GM12878 (cell line): ENCODE measurements around the gene JPT1. TPM values are rescaled to one million over a fixed set of nuclear protein-coding genes. Genes with fewer than 3 reads are reported as not detected.

Source experiments
- ATAC-seq: fragments of 200-7000 bp; cut with Tn5 transposase; 3 replicates; pipeline ENCODE4 v1.9.1; 2020; ENCODE audit warnings: mild to moderate bottlenecking, moderate library complexity
- BruUV-seq: library from RNA; stranded (reverse); fragments of 400-500 nt; replicated peaks from 2 replicates; lab custom pipeline; 2021; lab: Mats Ljungman, UMichigan
- CTCF ChIA-PET: fragments of 300-600 bp; sonication (Branson Sonifier 250); formaldehyde crosslinking; extraction: SDS; loops from one replicate; lab custom pipeline; 2021; ENCODE audit warnings: inconsistent platforms; lab: Yijun Ruan, JAX
- POLR2A ChIA-PET: fragments of 350-600 bp; formaldehyde crosslinking; extraction: SDS; loops from one replicate; lab custom pipeline; 2021; ENCODE audit warnings: inconsistent platforms; lab: Charles Lee
- RAD21 ChIA-PET: fragments of 300-600 bp; sonication (Branson Sonifier 250); formaldehyde crosslinking; loops from one replicate; lab custom pipeline; 2023; ENCODE audit warnings: antibody characterized with exemption; ENCODE audit not compliant: unreplicated experiment; lab: Charles Lee
- SMC1A ChIA-PET: fragments of 300-600 bp; sonication (Branson Sonifier 250); formaldehyde crosslinking; loops from one replicate; lab custom pipeline; 2023; ENCODE audit not compliant: unreplicated experiment, uncharacterized antibody; lab: Charles Lee
- DNase-seq: peaks from one replicate; pipeline ENCODE4 v3.0.0-alpha.2; 2011; ENCODE audit warnings: low read depth, low spot score
- FAIRE-seq: peaks from 3 replicates; lab custom pipeline; 2011; peaks lifted over from hg19 to GRCh38; lab: Jason Lieb, UNC
- H2AFZ ChIP-seq: 2 replicates; pipeline ENCODE4 v1.6.0; 2011; ENCODE audit warnings: low read depth, low read length, control low read depth; ENCODE audit not compliant: control insufficient read depth
- H3K27ac ChIP-seq: 2 replicates; pipeline ENCODE4 v1.5.1; 2011; ENCODE audit warnings: control low read depth; ENCODE audit not compliant: control insufficient read depth, insufficient read depth
- H3K27me3 ChIP-seq, 2 experiments: replicated peaks in 1 of 2; 2 replicates each; pipeline versions ENCODE4 v1.6.0 to v1.6.1; 2011; ENCODE audit warnings: low read length in 1 of 2; ENCODE audit not compliant: control insufficient read depth in 2 of 2, insufficient read depth in 2 of 2
- H3K36me3 ChIP-seq, 2 experiments: 2 replicates each; pipeline ENCODE4 v1.5.1; 2011; ENCODE audit warnings: low read length in 1 of 2; ENCODE audit not compliant: control insufficient read depth in 2 of 2, insufficient read depth in 2 of 2
- H3K4me1 ChIP-seq: 2 replicates; pipeline ENCODE4 v1.6.1; 2011; ENCODE audit warnings: mild to moderate bottlenecking, low read length, moderate library complexity, mixed read lengths; ENCODE audit not compliant: control insufficient read depth, insufficient read depth
- H3K4me2 ChIP-seq: 2 replicates; pipeline ENCODE4 v1.6.0; 2011; ENCODE audit warnings: control low read depth; ENCODE audit not compliant: control insufficient read depth, insufficient read depth
- H3K4me3 ChIP-seq: fragments of 200-600 bp; sonication (generic); 2 replicates; pipeline ENCODE4 v1.5.1; 2016
- H3K79me2 ChIP-seq: 2 replicates; pipeline ENCODE4 v1.6.0; 2011; ENCODE audit warnings: low read length; ENCODE audit not compliant: control insufficient read depth, insufficient read depth
- H3K9ac ChIP-seq: 2 replicates; pipeline ENCODE4 v1.8.0; 2011; ENCODE audit warnings: low read length, control low read depth, mixed read lengths; ENCODE audit not compliant: control insufficient read depth, insufficient read depth
- H3K9me3 ChIP-seq: replicated peaks from 3 replicates; pipeline ENCODE4 v1.5.1; 2011; ENCODE audit warnings: mild to moderate bottlenecking, low read length; ENCODE audit not compliant: control insufficient read depth, insufficient read depth
- H4K20me1 ChIP-seq: 2 replicates; pipeline ENCODE4 v1.6.0; 2011; ENCODE audit not compliant: control insufficient read depth, insufficient read depth
- BACH1 ChIP-seq: fragments of 450-650 bp; IDR thresholded peaks from 2 replicates; pipeline ENCODE4 v1.6.1; 2017; ENCODE audit warnings: mild to moderate bottlenecking, borderline replicate concordance
- CBFB ChIP-seq: IDR thresholded peaks from 2 replicates; pipeline ENCODE4 v1.6.1; 2016; ENCODE audit warnings: antibody characterized with exemption, low read depth
- CTCF ChIP-seq, 3 experiments: IDR thresholded peaks in 2 of 3; conservative IDR thresholded peaks in 1 of 3; 2 replicates each; pipeline ENCODE4 v1.5.1; 2011; ENCODE audit warnings: low read depth in 3 of 3, low read length in 3 of 3, mild to moderate bottlenecking in 3 of 3, control low read depth in 2 of 3, moderate library complexity in 2 of 3, inconsistent platforms in 1 of 3, mixed read lengths in 1 of 3; ENCODE audit not compliant: control insufficient read depth in 2 of 3, insufficient read depth in 1 of 3; ENCODE audit errors: extremely low read depth in 1 of 3
- MEF2A ChIP-seq: IDR thresholded peaks from 2 replicates; pipeline ENCODE4 v1.6.1; 2011; ENCODE audit warnings: low read depth, mild to moderate bottlenecking, low read length, moderate library complexity; ENCODE audit not compliant: insufficient read depth
- NR2F1 ChIP-seq: fragments of 450-650 bp; conservative IDR thresholded peaks from 2 replicates; pipeline ENCODE4 v1.6.1; 2017; ENCODE audit warnings: mild to moderate bottlenecking
- WGBS: methylation state at CpG from one replicate; pipeline ENCODE4 v1.1.6; 2016; ENCODE audit warnings: low lambda C conversion rate; ENCODE audit not compliant: insufficient replicate concordance, insufficient coverage; ENCODE audit errors: missing lambda C conversion rate; 5-methylcytosine and 5-hydroxymethylcytosine counted together
- in situ Hi-C: fragments of 300-500 bp; cut with MboI; formaldehyde crosslinking; loops from 9 replicates; pipeline ENCODE4 v1.14.3; 2018; ENCODE audit warnings: mixed read lengths
- intact Hi-C: fragments of 100-400 bp; cut with micrococcal nuclease; formaldehyde crosslinking; loops from one replicate; pipeline ENCODE4 v1.14.2; 2022; ENCODE audit not compliant: unreplicated experiment
- polyA plus RNA-seq, 11 experiments: library from polyadenylated mRNA; depleted of rRNA in 4 of 11; unstranded in 6 of 11; stranded (reverse) in 5 of 11; fragments of >200 nt; fragmentation: Nextera tagmentation in 4 of 11; fragmentation: Illumina TruSeq in 1 of 11; extraction: Ambion mirVana in 4 of 11; extraction: Trizol in 1 of 11; gene quantifications; 1 replicate in 1 of 11; 2 replicates in 10 of 11; pipeline versions ENCODE4 v1.2.1 to v1.2.3, GENCODE V29; 2011 to 2016; ENCODE audit warnings: inconsistent platforms in 2 of 11, missing spikeins in 2 of 11, low read depth in 1 of 11
- total RNA-seq, 4 experiments: library from RNA; depleted of rRNA in 3 of 4; stranded (reverse); fragments of >200 nt in 3 of 4; fragmentation: Illumina TruSeq in 1 of 4; extraction: Trizol in 1 of 4; gene quantifications; 2 replicates each; pipeline versions ENCODE4 v1.2.1 to v1.2.3, GENCODE V29; 2013 to 2021
- TF ChIP-seq, protein P1 (sequence below): fragments of 450-650 bp; IDR thresholded peaks from 2 replicates; pipeline ENCODE4 v1.6.1; 2017; ENCODE audit warnings: mild to moderate bottlenecking, moderate library complexity

The JPT1 gene
- total and polyA plus RNA-seq, 10 of the 15 experiments (the other 5 are each of a cell fraction or from before 2014, with no cell fraction given): 79.7 to 651 (median 323) TPM

GRCh38 chr17:75163074-75163473 lies 8.8 kb upstream of the JPT1 start:
- Histone ChIP-seq H3K4me1 (no peaks in the 10 kb centered on the region), H3K79me2 (no peaks in the 10 kb centered on the region)
- ChIA-PET RAD21 (interaction anchor here (0.8 kb wide), 1 partner anchor 9 kb away, joined by 3 read pairs; no protein-coding TSS in a partner anchor), POLR2A (interaction anchor here (0.7 to 1.4 kb wide), 2 partner anchors 9 to 13 kb away, joined by 3 read pairs; partner anchors contain the start of gene JPT1)
- over 99% methylated on average over 5 of the region's 5 CpGs for WGBS
- DNase-seq: no peak
- TF ChIP-seq NR2F1 (no peak), CTCF (IDR thresholded peaks at IDR 0.05 in 2 of 3, conservative IDR thresholded peaks at IDR 0.05 in 1 of 3; ENCODE audit: control insufficient read depth in 2 of 3, extremely low read depth in 1 of 3, insufficient read depth in 1 of 3, low read depth in 3 of 3, low read length in 3 of 3) (no peak), BACH1 (no peak), MEF2A (no peak), CBFB (no peak)
- TF ChIP-seq, protein P1, sequence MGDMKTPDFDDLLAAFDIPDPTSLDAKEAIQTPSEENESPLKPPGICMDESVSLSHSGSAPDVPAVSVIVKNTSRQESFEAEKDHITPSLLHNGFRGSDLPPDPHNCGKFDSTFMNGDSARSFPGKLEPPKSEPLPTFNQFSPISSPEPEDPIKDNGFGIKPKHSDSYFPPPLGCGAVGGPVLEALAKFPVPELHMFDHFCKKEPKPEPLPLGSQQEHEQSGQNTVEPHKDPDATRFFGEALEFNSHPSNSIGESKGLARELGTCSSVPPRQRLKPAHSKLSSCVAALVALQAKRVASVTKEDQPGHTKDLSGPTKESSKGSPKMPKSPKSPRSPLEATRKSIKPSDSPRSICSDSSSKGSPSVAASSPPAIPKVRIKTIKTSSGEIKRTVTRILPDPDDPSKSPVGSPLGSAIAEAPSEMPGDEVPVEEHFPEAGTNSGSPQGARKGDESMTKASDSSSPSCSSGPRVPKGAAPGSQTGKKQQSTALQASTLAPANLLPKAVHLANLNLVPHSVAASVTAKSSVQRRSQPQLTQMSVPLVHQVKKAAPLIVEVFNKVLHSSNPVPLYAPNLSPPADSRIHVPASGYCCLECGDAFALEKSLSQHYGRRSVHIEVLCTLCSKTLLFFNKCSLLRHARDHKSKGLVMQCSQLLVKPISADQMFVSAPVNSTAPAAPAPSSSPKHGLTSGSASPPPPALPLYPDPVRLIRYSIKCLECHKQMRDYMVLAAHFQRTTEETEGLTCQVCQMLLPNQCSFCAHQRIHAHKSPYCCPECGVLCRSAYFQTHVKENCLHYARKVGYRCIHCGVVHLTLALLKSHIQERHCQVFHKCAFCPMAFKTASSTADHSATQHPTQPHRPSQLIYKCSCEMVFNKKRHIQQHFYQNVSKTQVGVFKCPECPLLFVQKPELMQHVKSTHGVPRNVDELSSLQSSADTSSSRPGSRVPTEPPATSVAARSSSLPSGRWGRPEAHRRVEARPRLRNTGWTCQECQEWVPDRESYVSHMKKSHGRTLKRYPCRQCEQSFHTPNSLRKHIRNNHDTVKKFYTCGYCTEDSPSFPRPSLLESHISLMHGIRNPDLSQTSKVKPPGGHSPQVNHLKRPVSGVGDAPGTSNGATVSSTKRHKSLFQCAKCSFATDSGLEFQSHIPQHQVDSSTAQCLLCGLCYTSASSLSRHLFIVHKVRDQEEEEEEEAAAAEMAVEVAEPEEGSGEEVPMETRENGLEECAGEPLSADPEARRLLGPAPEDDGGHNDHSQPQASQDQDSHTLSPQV: no peak
- TF ChIP-seq, all 136 proteins: peak for 0
- Histone ChIP-seq H3K9ac (no peak overlapping the region), H2AFZ (no peak overlapping the region), H3K27me3 (no peaks in the 10 kb centered on the region), H4K20me1 (no peaks in the 10 kb centered on the region), H3K36me3 (peaks cover 4 to 8% of the 10 kb centered on the region in 2 experiments; a peak in 3 of 4 replicates), H3K27ac (no peak overlapping the region), H3K4me3 (no peak overlapping the region), H3K4me2 (no peak overlapping the region), H3K9me3 (no peaks in the 10 kb centered on the region)
- in situ Hi-C loops (no loop called here), intact Hi-C loops (no loop called here)
- ATAC-seq (no peak), FAIRE-seq (no peak)
- ChIA-PET SMC1A (interaction anchor here (1.1 to 1.2 kb wide), 2 partner anchors 17 to 18 kb away, joined by 3 read pairs; no protein-coding TSS in a partner anchor), CTCF (interaction anchor here (1.2 to 1.7 kb wide), 3 partner anchors 9 to 49 kb away, joined by 3 to 5 read pairs (median 5); no protein-coding TSS in a partner anchor)
- no TSS peak for BruUV-seq
